CD4-positive, alpha-beta T cell (primary cell): Measurements from ENCODE around the gene FGF22. TPM values are rescaled to one million over a fixed set of nuclear protein-coding genes. Genes with fewer than 3 reads are reported as not detected.

ENCODE experiments used
- ATAC-seq: fragments of 200-7000 bp; cut with Tn5 transposase; one replicate; pipeline ENCODE4 v1.10.0; 2022; ENCODE audit warnings: mild to moderate bottlenecking; ENCODE audit not compliant: poor library complexity
- CTCF ChIA-PET: fragments of 350-600 bp; sonication (Branson Sonifier 250); formaldehyde crosslinking; loops from one replicate; lab custom pipeline; 2021; ENCODE audit warnings: antibody characterized with exemption, inconsistent platforms; lab: Charles Lee
- POLR2A ChIA-PET: fragments of 350-600 bp; sonication (Branson Sonifier 250); formaldehyde crosslinking; loops from one replicate; lab custom pipeline; 2021; ENCODE audit warnings: antibody characterized with exemption, inconsistent platforms; lab: Charles Lee
- DNase-seq, 14 experiments: peaks; one replicate each; pipeline ENCODE4 v3.0.0-alpha.2; 2013 to 2020; ENCODE audit warnings: mixed read lengths in 2 of 14
- H3K27ac ChIP-seq, 2 donors: one replicate each; pipeline versions ENCODE4 v1.5.1 to v1.7.0; 2013; ENCODE audit warnings: low read length in 2 of 2, low read depth in 1 of 2, mild to moderate bottlenecking in 1 of 2
- H3K27me3 ChIP-seq, 2 experiments: 1 replicate in 1 of 2; 2 replicates in 1 of 2; pipeline versions ENCODE4 v1.6.1 to v1.7.0; 2013; ENCODE audit warnings: low read length in 2 of 2, control low read depth in 1 of 2, mild to moderate bottlenecking in 1 of 2, moderate library complexity in 1 of 2; ENCODE audit not compliant: insufficient read depth in 2 of 2, control insufficient read depth in 1 of 2
- H3K36me3 ChIP-seq: one replicate; pipeline ENCODE4 v1.6.1; 2013; ENCODE audit warnings: low read length, control low read depth; ENCODE audit not compliant: insufficient read depth
- H3K4me1 ChIP-seq: one replicate; pipeline ENCODE4 v1.6.1; 2013; ENCODE audit warnings: low read length, control low read depth; ENCODE audit not compliant: insufficient read depth
- H3K4me3 ChIP-seq: one replicate; pipeline ENCODE4 v1.5.1; 2013; ENCODE audit warnings: mild to moderate bottlenecking, low read length, moderate library complexity
- H3K9me3 ChIP-seq, 2 experiments: 1 replicate in 1 of 2; 2 replicates in 1 of 2; pipeline versions ENCODE4 v1.6.1 to v1.7.0; 2013; ENCODE audit warnings: low read length in 2 of 2, mild to moderate bottlenecking in 2 of 2, control low read depth in 1 of 2, moderate library complexity in 1 of 2; ENCODE audit not compliant: control insufficient read depth in 1 of 2, insufficient read depth in 1 of 2
- H3K27ac Mint-ChIP-seq: one replicate; pipeline ENCODE4 v1.8.0; 2020; ENCODE audit warnings: mixed read lengths
- H3K27me3 Mint-ChIP-seq: one replicate; pipeline ENCODE4 v1.8.0; 2021; ENCODE audit warnings: mixed read lengths
- H3K36me3 Mint-ChIP-seq: one replicate; pipeline ENCODE4 v1.8.0; 2021; ENCODE audit warnings: low read depth, mixed read lengths
- H3K4me1 Mint-ChIP-seq: one replicate; pipeline ENCODE4 v1.8.0; 2021; ENCODE audit warnings: low read depth, mixed read lengths
- H3K4me3 Mint-ChIP-seq: one replicate; pipeline ENCODE4 v1.8.0; 2020; ENCODE audit warnings: mild to moderate bottlenecking, mixed read lengths
- H3K9me3 Mint-ChIP-seq: one replicate; pipeline ENCODE4 v1.8.0; 2020; ENCODE audit warnings: mixed read lengths
- intact Hi-C, 2 experiments: fragments of 100-400 bp; cut with DNase I in 1 of 2; cut with micrococcal nuclease in 1 of 2; formaldehyde crosslinking; loops; one replicate each; pipeline versions ENCODE4 v1.15.1 to v1.9.0; 2023 to 2025; cut with DNase I, micrococcal nuclease
- total RNA-seq, 174 experiments: library from RNA in 2 of 174; stranded (reverse) in 2 of 174; gene quantifications; one replicate each; pipeline ENCODE4 v1.2.3 and lab custom pipeline; 2021 to 2026
- TF ChIP-seq, protein P1 (sequence below): fragments of 200-600 bp; IDR thresholded peaks from one replicate; pipeline ENCODE4 v1.8.0; 2022; ENCODE audit warnings: antibody characterized with exemption, mild to moderate bottlenecking

The FGF22 gene
- total RNA-seq, 2 experiments from 2014 or later = 0.42 to 0.49 TPM

GRCh38 chr19:679418-680286, 40.0 kb downstream of the FGF22 start:
- H3K9me3 Mint-ChIP-seq = no peaks in the 10 kb centered on the region
- H3K9me3 ChIP-seq = peaks cover 0 to 34% of the 10 kb centered on the region in 2 experiments
- ChIA-PET CTCF (interaction anchor here (0.7 to 2.7 kb wide), 7 partner anchors 12 to 173 kb away, joined by 3 to 17 read pairs (median 8); no protein-coding TSS in a partner anchor), POLR2A (interaction anchor here (0.6 to 4.4 kb wide), 7 partner anchors 16 to 173 kb away, joined by 3 to 45 read pairs (median 5); partner anchors contain the start of genes CDC34, PTBP1 and RNF126)
- ATAC-seq (no peak), DNase-seq (peak in 6 of 14 experiments; percentile 17 to 74 (median 40))
- peak overlapping the region; percentile 76 for H3K4me3 Mint-ChIP-seq
- intact Hi-C loops = loop anchor here (1.0 to 5.0 kb wide), 6 partner anchors 16 to 107 kb away; partner anchors contain the start of genes RNF126 (in 2 of the 2), BSG (in 1 of the 2) and POLRMT (in 1 of the 2)
- peaks cover 40% of the 10 kb centered on the region for H3K4me1 ChIP-seq
- TF ChIP-seq, protein P1, sequence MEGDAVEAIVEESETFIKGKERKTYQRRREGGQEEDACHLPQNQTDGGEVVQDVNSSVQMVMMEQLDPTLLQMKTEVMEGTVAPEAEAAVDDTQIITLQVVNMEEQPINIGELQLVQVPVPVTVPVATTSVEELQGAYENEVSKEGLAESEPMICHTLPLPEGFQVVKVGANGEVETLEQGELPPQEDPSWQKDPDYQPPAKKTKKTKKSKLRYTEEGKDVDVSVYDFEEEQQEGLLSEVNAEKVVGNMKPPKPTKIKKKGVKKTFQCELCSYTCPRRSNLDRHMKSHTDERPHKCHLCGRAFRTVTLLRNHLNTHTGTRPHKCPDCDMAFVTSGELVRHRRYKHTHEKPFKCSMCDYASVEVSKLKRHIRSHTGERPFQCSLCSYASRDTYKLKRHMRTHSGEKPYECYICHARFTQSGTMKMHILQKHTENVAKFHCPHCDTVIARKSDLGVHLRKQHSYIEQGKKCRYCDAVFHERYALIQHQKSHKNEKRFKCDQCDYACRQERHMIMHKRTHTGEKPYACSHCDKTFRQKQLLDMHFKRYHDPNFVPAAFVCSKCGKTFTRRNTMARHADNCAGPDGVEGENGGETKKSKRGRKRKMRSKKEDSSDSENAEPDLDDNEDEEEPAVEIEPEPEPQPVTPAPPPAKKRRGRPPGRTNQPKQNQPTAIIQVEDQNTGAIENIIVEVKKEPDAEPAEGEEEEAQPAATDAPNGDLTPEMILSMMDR = no peak
- no peaks in the 10 kb centered on the region for H3K36me3 ChIP-seq
- peaks cover 5% of the 10 kb centered on the region for H3K4me1 Mint-ChIP-seq
- peaks cover 11% of the 10 kb centered on the region for H3K27me3 Mint-ChIP-seq
- H3K4me3 ChIP-seq = peak overlapping the region; percentile 50
- no peak overlapping the region for H3K27ac Mint-ChIP-seq
- no peaks in the 10 kb centered on the region for H3K36me3 Mint-ChIP-seq
- no peak overlapping the region for H3K27ac ChIP-seq
- H3K27me3 ChIP-seq = peaks cover 19% of the 10 kb centered on the region in 2 experiments

DNA sequence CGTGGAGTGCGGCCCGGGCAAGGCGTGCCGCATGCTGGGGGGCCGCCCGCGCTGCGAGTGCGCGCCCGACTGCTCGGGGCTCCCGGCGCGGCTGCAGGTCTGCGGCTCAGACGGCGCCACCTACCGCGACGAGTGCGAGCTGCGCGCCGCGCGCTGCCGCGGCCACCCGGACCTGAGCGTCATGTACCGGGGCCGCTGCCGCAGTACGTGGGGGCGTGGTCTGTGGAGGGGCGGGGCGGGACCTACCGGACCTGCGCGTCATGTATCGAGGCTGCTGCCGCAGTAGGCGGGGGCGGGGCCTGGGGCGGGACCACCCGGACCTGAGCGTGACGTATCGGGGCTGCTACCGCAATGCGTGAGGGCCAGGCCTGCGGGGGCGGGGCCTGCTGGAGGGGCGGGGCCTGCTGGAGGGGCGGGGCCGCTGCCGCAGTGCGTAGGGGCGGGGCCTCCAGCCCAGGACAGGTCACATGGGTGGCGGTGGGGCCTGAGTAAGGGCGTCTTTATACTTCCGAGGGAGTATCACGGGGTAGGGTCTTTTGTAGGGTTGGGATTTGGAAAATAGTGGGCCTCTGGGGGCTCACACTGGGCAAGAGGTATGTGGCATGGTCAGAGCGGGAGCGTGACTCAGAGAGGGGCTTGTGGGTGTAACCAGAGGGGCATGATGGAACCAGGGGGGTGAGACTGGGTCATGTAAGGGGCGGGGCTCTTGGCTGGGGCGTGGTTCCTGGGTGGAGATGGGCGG, 40.8 kb downstream of the FGF22 start:
- H3K4me1 Mint-ChIP-seq = peaks cover under 1% of the 10 kb centered on the region
- Histone ChIP-seq H3K9me3 (peaks cover 0 to 27% of the 10 kb centered on the region in 2 experiments), H3K4me3 (peak overlapping the region; percentile 52), H3K27me3 (peaks cover 10 to 11% of the 10 kb centered on the region in 2 experiments), H3K4me1 (peaks cover 40% of the 10 kb centered on the region), H3K36me3 (no peaks in the 10 kb centered on the region), H3K27ac (peak overlapping the region; percentile 66 to 82)
- H3K9me3 Mint-ChIP-seq = no peaks in the 10 kb centered on the region
- intact Hi-C loops = loop anchor here (1.0 to 5.0 kb wide), 7 partner anchors 17 to 117 kb away; partner anchors contain the start of genes RNF126 (in 2 of the 2), BSG (in 1 of the 2), POLRMT (in 1 of the 2) and PTBP1 (in 1 of the 2)
- peak; percentile 99 to 100 (median 100) for DNase-seq
- H3K27ac Mint-ChIP-seq = peak overlapping the region; percentile 88
- H3K4me3 Mint-ChIP-seq = peak overlapping the region; percentile 97
- TF ChIP-seq, protein P1 = no peak
- ATAC-seq = peak; percentile 77
- no peaks in the 10 kb centered on the region for H3K36me3 Mint-ChIP-seq
- ChIA-PET POLR2A (interaction anchor here (0.6 to 4.4 kb wide), 9 partner anchors 17 to 925 kb away, joined by 3 to 45 read pairs (median 5); partner anchors contain the start of genes CDC34, POLRMT, PTBP1 and RNF126), CTCF (interaction anchor here (0.7 to 2.7 kb wide), 6 partner anchors 13 to 170 kb away, joined by 3 to 17 read pairs (median 8); no protein-coding TSS in a partner anchor)
- H3K27me3 Mint-ChIP-seq = peaks cover 6% of the 10 kb centered on the region
